ENCODE results near the gene FAM83C.

GRCh38 chr20:35284992-35285805, 7.0 kb downstream of the FAM83C start:
- TF ChIP-seq CTCF (IDR thresholded peaks at IDR 0.05; ENCODE audit: poor library complexity) (no peak), EZH2 (IDR thresholded peaks at IDR 0.05; ENCODE audit: borderline replicate concordance) (no peak)
